GM21786 (cell line): ENCODE data around the gene IL24.

Experiments used
- ATAC-seq: cut with Tn5 transposase; IDR thresholded peaks from one replicate; pipeline ENCODE4 v1.9.1; 2021; ENCODE audit not compliant: unreplicated experiment

IL24 gene

DNA sequence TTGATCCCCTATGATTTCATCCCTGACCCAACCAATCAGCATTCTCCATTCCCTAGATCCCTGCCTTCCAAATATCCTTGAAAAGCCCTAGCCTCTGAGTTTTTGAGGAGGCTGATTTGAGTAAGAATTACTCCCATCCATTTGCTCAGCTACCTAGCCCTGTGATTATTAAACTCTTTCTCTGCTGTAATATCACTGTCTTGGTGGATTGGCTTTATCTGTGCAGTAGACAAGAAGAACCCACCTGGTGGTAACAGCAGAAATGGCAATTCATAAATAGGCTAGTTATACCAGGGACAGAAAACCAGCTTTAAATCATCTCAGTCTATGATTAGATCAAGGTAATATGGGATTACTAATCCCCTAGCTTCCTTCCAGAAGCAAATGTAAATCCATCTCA, 18.8 kb upstream of the IL24 start:
- no peak for ATAC-seq

DNA sequence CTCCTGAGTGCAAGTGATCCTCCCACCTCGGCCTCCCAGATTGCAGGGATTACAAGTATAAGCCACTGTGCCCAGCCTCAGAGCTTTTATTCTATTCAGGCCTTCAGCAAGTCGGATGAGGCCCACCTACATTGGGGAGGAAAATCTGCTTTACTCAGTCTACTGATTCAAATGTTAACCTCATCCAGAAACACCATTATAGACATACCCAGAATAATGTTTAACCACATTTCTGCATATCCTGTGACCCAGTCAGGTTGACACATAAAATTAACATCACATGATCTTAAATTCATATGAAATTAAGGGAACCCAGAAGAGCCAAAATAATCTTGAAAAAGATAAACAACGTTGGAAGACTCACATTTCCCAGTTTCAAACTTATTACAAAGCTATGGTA, 16.9 kb upstream of the IL24 start:
- ATAC-seq: no peak

DNA sequence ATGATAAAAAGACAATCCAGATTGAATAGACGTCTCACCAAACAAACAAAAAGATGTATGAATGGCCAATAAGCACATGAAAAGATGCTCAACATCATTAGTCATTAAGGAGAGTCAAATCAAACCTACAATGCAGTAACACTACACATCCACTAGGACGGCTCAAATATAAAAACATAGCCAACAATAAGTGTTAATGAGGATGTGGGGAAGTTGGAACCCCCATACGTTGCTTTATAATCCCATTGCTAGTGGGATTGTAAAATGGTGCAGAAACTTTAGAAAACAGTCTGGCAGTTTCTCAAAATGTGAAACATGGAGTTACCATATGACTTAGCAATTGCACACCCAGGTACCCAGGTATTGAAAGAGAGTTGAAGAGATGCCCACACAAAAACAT, 14.7 kb upstream of the IL24 start:
- no peak for ATAC-seq

DNA sequence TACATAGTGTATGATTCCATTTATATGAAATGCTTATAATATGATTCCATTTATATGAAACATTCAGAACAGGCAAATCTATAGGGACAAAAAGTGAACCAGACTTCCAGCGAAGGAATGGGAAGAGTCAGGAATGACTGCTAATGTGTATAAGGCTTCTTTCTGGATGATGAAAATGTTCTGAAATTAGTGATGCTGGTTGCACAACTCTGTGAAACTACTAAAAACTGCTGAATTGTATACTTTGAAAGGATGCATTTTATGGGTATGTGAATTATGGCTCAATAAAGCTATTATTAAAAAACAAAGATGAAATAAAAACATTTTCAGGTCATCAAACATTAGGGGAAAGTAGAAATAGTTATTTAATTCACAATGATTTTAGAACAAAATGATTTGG, 14.1 kb upstream of the IL24 start:
- no peak for ATAC-seq

DNA sequence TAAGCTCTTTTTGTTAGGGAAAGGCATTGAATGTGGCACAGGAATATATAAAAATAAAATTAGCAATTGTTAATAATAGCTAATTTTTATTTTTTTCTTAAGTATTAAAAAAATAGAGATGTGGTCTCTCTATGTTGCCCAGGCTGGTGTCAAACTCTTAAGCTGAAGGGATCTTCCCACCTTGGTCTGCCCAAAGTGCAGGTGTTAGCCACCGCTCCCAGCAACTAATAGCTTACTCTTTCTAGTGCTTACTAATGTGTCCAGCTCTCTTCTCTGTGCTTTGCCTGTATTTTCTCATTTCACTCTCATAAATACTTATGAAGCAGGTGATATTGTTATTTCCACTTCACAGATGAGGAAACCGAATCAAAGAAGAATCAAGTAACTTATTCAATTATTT, 13.4 kb upstream of the IL24 start:
- no peak for ATAC-seq

DNA sequence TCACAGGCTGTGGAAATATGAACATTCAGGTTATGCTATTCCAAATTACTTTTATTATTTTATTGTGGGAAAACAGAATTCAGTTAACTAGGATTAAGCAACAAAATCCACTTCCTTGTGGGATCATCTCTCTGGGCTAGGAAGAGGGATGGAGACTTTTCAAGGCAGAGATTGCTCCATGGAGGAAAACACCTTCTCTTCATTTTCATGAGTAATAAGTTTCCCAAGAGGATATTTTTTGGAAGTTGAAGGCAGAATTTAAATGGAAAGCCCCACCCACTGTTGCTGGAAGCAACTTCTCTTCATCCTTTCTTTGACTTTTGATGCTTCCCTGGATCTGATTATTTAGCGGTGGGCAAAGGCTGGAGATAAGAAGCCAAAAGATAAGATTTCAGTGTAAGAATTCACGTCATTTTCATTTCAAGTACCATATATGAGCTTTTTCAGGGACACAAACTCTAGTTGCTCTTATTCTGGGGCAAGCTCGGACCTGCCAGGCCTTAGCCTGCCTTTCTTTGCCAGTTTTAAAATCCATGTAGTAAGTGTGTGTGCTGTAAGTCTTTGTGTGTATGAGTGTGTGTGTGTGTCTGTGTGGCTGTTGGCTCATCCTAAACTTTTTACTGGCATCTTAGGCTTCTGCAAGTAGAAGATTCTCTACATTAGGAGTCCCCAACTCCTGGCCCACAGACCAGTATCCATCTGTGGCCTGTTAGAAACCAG, 11.7 kb upstream of the IL24 start:
- no peak for ATAC-seq

DNA sequence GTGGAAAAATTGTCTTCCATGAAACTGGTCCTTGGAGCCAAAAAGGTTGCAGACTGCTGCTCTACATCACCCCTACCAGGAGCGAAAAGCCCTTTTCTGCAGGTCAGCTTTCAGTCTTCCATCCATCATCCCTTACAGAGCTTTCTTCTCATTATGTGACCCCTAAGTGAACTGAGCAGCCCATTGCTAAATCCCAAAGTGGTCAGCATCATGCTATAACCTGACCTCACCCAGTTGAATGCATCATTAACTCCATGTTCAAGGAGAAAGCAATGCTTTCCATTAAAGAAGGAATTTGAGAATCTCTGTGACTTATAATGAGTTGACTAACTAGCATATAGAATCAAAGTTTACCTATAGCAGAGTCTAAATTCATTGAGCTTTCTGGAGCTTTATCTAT, 10.4 kb upstream of the IL24 start:
- no peak for ATAC-seq

DNA sequence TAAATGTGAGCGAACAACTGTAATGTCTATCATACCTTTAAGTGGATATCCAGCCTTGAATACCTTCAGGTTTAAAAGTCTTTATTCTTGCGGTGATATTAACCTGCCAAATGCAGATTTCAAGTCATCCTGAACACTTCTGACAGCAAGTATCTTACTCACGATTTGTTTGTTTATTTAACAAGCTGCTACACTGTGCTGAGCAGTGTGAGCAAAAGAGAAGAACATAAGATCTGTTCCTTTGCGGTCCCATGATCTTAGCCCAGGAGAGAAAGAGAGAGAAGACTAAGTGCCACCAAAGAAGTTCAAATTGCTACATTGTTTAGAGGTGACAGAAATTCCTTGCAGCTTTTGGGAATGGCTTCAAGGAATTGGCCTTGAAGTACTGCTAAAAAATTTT, 9.5 kb upstream of the IL24 start:
- ATAC-seq: no peak

DNA sequence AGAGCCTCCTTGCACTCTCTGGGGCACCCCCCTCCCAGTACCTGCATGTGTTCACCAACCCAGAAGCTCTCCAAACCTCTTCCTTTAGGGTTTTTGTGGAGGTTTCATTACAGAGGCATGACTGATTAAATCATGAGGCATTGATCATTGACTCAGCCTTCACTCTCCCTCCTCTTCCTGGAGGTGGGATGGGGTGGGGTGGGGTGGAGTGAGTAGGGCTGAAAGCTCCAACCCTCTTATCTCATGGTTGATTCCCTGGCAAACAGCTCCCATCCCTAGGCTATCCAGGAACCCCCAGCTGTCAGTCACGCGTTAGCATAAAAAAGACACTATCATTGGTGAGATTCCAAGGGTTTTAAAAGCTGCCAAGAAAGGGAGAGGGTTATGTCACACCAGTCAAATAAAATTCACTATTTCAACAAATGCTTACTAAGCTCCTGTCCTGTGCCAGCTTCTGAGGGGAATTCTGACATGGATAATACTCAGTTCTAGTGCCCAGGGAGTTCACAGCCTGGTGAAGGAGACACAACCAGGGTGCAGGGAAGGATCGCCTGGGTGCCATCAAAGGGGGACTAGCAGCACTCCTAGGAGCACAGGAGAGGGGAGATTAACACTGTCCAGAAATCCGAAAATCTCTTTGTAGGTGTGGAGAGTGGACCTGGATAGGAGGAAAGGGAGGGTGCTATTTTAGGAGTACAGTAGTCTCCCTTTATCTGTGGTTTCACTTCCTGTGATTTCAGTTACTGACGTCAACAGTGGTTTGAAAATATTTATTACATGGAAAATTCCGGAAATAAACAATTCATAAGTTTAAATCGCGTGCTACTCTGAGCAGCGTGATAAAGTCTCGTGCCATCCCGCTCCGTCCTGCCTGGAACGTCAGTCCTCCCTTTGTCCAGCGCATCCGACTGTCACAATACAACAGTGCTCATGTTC, 6.8 kb upstream of the IL24 start:
- ATAC-seq: no peak

DNA sequence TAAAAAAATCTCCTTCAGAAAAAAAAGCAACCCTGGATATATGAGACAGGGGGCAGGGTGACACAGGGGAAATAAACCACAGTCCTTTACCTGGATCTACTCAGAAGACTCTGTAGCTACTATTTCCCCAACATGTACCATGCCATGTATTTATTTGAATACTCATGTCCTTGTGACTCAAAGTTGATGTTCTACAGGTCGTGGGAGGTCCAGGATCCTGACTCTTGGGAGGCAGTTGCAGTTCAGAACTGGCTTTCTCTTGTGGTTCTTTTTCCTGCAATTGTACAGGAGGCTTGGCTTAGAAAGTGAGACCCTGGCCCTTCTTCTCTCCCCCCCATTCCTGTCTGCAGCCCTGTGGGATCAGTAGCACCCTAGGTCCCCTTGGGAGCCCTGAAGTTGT, 5.8 kb upstream of the IL24 start:
- no peak for ATAC-seq

DNA sequence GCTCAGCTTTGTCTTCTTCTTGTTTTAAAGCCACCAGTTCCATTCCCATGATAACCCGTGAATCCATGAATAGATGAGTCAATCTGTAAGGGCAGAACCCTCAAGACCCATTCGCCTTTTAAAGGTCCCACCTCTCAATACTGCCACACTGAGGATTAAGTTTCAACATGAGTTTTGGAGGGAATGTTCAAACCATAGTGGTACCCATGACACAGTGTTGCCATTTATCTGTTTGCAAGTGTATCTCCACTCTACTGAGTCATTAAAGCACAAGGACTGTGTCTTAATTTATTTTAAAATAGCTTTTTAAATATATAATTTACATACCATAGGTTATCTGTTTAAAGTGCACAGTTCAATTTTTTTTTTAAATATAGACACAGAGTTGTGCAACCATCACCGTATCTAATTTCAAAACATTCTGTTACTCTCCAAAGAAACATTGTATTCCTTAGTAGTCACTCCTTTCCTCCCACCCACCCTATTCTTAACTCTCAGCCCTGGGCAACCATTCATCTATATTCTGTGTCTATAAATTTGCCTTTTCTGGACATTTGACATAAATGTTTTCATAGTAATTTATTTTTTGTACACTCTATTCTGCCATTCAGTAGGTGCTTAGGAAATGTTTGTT, 4.8 kb upstream of the IL24 start:
- no peak for ATAC-seq

DNA sequence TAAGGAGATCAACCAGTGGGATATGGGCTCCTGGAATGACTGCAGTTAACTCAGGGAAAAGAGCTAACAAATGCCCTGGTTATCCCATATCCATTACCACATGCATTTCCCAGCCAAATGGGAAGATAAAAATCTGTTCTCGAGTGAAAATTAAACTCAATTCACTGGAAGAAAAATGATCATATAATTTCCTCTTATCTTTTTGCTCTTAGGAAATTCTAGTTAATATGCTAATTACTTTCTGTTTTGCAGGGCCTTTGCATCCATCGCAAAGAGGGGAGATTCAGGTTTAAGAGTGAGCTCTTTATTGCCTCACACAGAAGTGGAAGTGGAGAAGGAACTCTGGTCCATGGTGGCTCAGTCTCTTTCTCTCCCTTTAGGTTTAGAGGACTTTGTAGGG, 3.9 kb upstream of the IL24 start:
- no peak for ATAC-seq

DNA sequence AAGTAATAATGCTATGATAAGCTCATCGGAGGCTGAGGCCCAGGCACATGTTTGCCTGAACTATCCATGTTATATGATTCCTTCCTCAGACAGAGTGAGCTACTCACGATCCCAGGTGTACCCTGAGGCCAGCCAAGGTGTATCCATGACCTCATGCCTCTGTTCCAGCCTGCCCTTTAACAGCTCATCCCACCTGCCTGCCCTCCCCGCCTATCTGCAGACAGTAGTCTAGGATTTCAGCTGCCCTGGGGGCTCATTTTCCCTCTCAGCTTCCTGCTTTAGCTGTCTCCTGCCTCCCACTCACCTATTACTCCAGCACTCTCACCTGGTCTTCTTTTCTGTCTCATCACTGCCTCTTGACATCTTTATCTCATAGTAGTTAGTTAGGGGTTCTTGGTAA, 1.9 kb upstream of the IL24 start:
- ATAC-seq: no peak

DNA sequence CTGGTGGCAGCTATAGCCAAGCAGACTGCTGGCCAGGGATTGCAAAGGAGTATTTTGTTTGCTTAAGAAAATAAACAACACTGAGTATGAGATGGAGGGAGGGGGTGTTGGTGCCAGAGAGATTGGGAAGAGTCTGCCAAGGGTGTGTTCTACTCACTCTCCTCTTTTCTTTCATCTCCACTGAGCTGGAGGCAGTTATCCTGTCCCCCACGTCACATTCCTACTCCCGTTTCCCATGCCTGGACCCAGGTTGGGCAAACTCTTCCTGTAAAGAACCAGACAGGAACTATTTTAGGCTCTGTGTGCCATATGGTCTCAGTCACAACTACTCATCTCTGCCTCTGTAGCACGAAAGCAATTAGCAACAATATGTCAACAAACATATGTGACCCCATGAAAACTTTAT, 1.4 kb upstream of the IL24 start:
- ATAC-seq: no peak

DNA sequence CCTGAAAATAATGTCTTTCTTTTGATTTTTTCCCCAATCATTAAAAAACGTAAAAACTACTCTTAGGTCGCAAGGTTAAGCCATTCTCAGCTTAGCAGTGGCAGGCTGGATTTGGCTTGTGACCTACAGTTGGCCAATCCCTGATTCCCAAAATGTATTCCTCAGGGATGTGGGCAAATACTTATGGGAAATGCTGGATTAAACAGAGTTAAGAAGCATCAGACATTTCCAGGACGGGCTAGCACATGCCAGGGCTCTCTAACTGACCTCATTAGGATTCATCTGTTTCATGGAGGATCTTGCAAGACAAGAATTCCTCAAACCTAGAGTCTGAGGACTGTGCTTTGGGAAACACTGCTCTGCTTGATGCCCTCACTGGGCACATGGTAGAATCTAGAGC, 982 bp upstream of the IL24 start:
- ATAC-seq: no peak

DNA sequence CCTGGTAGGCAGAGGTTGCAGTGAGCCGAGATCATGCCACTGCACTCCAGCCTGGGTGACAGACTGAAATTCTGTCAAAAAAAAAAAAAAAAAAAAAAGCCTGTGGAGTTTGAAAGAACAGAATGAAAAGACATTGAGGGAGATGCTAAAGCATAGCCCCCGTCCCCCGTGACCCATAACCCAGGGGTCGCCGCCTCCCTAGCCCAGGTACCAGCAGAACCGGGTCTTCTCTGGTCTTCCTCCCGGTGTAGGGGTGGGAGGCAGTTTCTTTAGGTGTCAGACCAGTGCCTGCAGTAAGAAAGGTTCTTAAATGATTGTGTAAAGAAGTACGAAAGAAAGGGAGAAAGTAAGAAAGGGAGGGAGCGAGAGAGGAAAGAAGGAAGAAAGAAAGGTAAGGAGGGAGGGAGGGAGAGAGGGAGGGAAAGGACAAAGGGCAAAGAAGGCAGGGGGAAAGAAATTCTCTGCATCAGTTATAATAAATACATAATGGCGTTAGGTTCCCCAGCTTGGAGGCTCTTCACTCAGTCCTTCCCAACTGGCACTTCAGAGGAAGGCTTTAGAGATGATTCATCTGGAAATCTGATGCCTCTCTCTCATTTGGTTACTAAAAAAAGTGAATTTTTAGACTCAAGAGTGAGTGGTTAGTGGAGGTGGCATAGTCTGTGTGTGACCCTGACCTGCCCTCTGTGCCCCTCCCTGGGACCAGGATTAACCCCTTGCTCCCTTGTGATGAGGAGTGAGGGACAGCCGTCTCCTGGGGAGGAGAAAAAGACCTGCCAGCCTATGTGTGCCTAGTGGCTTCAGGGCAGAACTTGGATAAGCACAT, 1.1 kb downstream of the IL24 start:
- ATAC-seq: no peak

DNA sequence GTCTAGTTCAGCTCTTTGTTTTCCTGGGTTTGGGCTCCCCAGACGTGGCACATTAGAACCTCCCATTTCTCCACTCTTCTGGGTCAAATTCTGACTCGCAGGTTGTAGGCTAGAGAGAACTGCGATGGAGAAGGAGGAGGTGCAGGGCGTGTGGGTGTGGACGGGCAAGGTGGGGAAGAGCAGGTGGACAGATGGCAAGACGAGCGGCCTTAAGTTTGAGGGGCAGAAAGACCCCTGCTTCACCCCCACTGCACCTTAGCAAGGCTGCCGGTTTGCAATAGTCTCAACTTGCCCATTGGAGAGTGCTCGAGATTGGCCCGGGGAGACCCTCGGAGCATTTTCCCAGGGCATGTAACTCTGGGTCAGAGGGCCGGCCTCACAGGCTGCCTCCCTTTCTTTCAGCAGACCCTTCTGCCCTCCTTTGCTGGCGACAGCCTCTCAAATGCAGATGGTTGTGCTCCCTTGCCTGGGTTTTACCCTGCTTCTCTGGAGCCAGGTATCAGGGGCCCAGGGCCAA, 1.7 kb downstream of the IL24 start:
- ATAC-seq: no peak

DNA sequence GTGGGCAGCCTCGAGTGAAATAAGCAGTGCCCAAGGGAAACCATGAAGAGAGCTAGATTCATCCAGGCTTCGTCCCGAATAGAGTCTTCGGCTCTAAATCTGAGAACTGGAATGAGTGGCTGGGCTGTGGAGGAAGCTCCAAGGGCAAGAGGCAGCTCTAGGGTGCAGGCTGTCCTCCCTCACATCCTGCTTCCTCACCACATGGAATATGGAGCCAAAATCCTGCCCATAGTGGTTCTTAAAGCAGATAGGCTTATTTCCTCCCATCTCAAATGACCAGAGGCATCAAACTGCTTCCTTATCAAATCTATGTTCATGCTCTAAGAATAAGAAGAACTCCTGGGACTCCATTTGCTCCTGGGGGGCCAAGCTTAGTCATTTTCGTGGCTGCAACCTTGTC, 2.5 kb downstream of the IL24 start:
- no peak for ATAC-seq

DNA sequence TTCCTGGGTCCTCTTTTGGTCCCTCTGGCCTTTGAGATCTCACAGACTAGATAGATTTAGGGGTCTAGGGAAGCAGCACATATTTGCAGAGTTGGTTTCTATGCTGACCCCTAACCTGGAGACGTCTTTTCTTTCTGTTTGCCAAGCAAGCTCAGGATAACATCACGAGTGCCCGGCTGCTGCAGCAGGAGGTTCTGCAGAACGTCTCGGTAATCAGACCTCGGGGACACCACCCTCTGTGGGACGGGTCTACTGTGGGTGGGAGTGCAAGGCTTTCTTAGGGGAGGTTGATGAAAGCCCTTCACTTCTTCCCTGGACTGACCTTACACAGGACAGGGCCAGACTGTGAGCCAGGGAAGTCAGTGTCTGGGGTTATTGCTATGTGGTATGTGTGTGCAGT, 2.9 kb downstream of the IL24 start:
- ATAC-seq: no peak

DNA sequence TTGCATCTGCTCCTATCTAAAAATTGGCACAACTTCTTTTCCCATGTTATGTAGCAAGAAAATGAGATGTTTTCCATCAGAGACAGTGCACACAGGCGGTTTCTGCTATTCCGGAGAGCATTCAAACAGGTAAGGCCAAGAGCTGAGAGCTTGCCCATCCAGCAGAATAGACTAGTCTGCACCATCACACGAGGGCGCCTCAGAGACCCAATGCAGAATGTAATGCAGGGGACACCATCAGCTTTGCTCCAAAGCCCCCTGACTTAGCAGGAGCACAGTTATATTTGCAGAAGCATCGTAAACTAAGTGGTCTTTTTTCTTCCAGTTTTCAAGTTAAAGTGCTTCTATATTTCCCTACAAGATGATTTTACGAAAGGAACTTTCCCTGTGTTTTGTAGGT, 4.7 kb downstream of the IL24 start:
- ATAC-seq: no peak

DNA sequence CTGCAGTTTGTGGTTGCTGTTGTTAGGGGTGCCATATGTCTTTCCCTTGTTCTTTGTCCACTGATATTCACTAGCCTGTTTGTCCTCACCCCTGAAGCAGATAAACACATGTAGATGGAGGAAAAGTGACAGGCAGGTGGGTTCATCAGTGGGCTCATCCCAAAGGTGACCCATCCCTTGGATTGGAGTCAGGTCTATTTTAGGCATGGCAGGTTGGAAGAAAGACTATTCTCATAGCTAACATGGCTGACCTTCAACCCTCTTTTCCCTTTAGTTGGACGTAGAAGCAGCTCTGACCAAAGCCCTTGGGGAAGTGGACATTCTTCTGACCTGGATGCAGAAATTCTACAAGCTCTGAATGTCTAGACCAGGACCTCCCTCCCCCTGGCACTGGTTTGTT, 5.5 kb downstream of the IL24 start:
- no peak for ATAC-seq
